DND-41 (cell line): ENCODE results near the gene CEP41.

Source experiments
- ATAC-seq: fragments of 200-7000 bp; cut with Tn5 transposase; 3 replicates; pipeline ENCODE4 v1.9.1; 2021; ENCODE audit warnings: low read depth; ENCODE audit not compliant: insufficient read depth
- DNase-seq: peaks from one replicate; pipeline ENCODE4 v3.0.0-alpha.2; 2020
- H2AFZ ChIP-seq: 2 replicates; pipeline ENCODE4 v1.6.0; 2012; ENCODE audit warnings: low read depth, low read length
- H3K27ac ChIP-seq: 2 replicates; pipeline ENCODE4 v1.5.1; 2012; ENCODE audit warnings: low read length, inconsistent platforms
- H3K27me3 ChIP-seq: fragments of 200-600 bp; sonication (generic); 2 replicates; pipeline ENCODE4 v1.6.0; 2012; ENCODE audit warnings: low read length, mild to moderate bottlenecking, inconsistent platforms; ENCODE audit not compliant: insufficient read depth, poor library complexity
- H3K36me3 ChIP-seq: 2 replicates; pipeline ENCODE4 v1.5.1; 2012; ENCODE audit warnings: low read length, inconsistent platforms; ENCODE audit not compliant: insufficient read depth
- H3K4me1 ChIP-seq: 2 replicates; pipeline ENCODE4 v1.5.1; 2012; ENCODE audit warnings: mild to moderate bottlenecking, low read length; ENCODE audit not compliant: insufficient read depth
- H3K4me2 ChIP-seq: 2 replicates; pipeline ENCODE4 v1.6.0; 2012; ENCODE audit warnings: mild to moderate bottlenecking, moderate library complexity, low read length, inconsistent platforms; ENCODE audit not compliant: insufficient read depth
- H3K4me3 ChIP-seq, 2 experiments: fragments of 200-600 bp in 1 of 2; shearing (Covaris generic) in 1 of 2; 2 replicates each; pipeline ENCODE4 v1.5.1; 2012 to 2016; ENCODE audit warnings: inconsistent platforms in 2 of 2, low read length in 2 of 2, mild to moderate bottlenecking in 2 of 2, low read depth in 1 of 2, moderate library complexity in 1 of 2
- H3K79me2 ChIP-seq: 2 replicates; pipeline ENCODE4 v1.6.0; 2012; ENCODE audit warnings: low read length, inconsistent platforms; ENCODE audit not compliant: insufficient read depth
- H3K9ac ChIP-seq: 2 replicates; pipeline ENCODE4 v1.6.0; 2012; ENCODE audit warnings: low read depth, mild to moderate bottlenecking, inconsistent platforms, low read length, moderate library complexity
- H3K9me3 ChIP-seq: 2 replicates; pipeline ENCODE4 v1.5.1; 2012; ENCODE audit warnings: low read length, moderate library complexity, mild to moderate bottlenecking, inconsistent platforms; ENCODE audit not compliant: insufficient read depth, severe bottlenecking
- H4K20me1 ChIP-seq: 2 replicates; pipeline ENCODE4 v1.6.0; 2012; ENCODE audit warnings: low read length; ENCODE audit not compliant: insufficient read depth
- CTCF ChIP-seq: IDR thresholded peaks from 2 replicates; pipeline ENCODE4 v1.5.1; 2012; ENCODE audit warnings: borderline replicate concordance, low read length, moderate library complexity, mild to moderate bottlenecking; ENCODE audit not compliant: poor library complexity, severe bottlenecking; ENCODE audit errors: extremely low read depth
- EZH2 ChIP-seq: IDR thresholded peaks from 3 replicates; pipeline ENCODE4 v1.6.1; 2012; ENCODE audit warnings: borderline replicate concordance, low read depth, mild to moderate bottlenecking, moderate library complexity, low read length, inconsistent platforms; ENCODE audit not compliant: severe bottlenecking

CEP41 gene

GRCh38 chr7:130488392-130489139, 47.8 kb upstream of the CEP41 start:
- H3K4me3 ChIP-seq: no peak overlapping the region
- H3K27ac ChIP-seq: no peak overlapping the region
- ATAC-seq (no peak), DNase-seq (no peak)
- TF ChIP-seq EZH2 (no peak), CTCF (no peak)
- no peaks in the 10 kb centered on the region for H3K27me3 ChIP-seq
- no peaks in the 10 kb centered on the region for H3K4me1 ChIP-seq
- H2AFZ ChIP-seq: no peak overlapping the region
- H3K79me2 ChIP-seq: no peaks in the 10 kb centered on the region
- H3K36me3 ChIP-seq: no peaks in the 10 kb centered on the region
- H4K20me1 ChIP-seq: no peaks in the 10 kb centered on the region
- H3K4me2 ChIP-seq: no peak overlapping the region
- H3K9me3 ChIP-seq: peaks cover 19% of the 10 kb centered on the region
- H3K9ac ChIP-seq: no peak overlapping the region

- H3K4me1 ChIP-seq: no peaks in the 10 kb centered on the region
- H4K20me1 ChIP-seq: no peaks in the 10 kb centered on the region
- no peaks in the 10 kb centered on the region for H3K79me2 ChIP-seq
- no peak overlapping the region for H2AFZ ChIP-seq
- DNase-seq (no peak), ATAC-seq (no peak)
- no peak overlapping the region for H3K4me2 ChIP-seq
- no peaks in the 10 kb centered on the region for H3K36me3 ChIP-seq
- H3K9me3 ChIP-seq: peaks cover 6% of the 10 kb centered on the region
- no peak overlapping the region for H3K4me3 ChIP-seq
- H3K9ac ChIP-seq: no peak overlapping the region
- H3K27me3 ChIP-seq: no peaks in the 10 kb centered on the region
- no peak overlapping the region for H3K27ac ChIP-seq
- no peak for TF ChIP-seq CTCF
- no peak for TF ChIP-seq EZH2
These were observed 46.2 kb upstream of the CEP41 start for GRCh38 chr7:130486954-130487436.

GRCh38 chr7:130486114-130486953, 45.5 kb upstream of the CEP41 start:
- Histone ChIP-seq H3K9me3 (peaks cover 2% of the 10 kb centered on the region), H3K4me1 (no peaks in the 10 kb centered on the region), H4K20me1 (no peaks in the 10 kb centered on the region), H3K27me3 (no peaks in the 10 kb centered on the region), H2AFZ (no peak overlapping the region), H3K9ac (no peak overlapping the region), H3K36me3 (no peaks in the 10 kb centered on the region), H3K4me3 (no peak overlapping the region), H3K4me2 (no peak overlapping the region), H3K79me2 (no peaks in the 10 kb centered on the region), H3K27ac (no peak overlapping the region)
- ATAC-seq: no peak
- DNase-seq: no peak
- TF ChIP-seq CTCF (peak; percentile 44), EZH2 (no peak)
